Measurements from ENCODE around the gene CSF1.

DNA sequence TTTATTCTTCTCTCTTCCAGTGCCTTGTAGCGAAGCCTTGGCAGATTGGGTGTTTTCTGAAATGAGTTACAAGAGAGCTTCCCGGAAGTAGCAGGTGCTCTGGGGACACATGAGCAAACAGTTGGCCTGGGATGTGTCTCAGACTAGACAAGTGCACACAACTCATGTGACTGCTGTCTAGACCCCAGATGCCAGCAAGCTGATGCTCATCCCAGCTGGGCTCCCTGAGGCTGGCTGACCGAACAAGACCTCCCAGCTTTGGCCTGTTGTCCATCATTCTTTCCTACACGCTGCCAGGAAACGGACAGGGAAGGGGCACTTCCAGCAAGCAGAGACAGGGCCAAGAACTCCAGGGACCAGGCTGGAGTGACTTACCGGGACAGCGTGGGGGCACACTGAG lies 18.7 kb upstream of the CSF1 start:
- TF ChIP-seq YY1 (IDR thresholded peaks at IDR 0.05; ENCODE audit: insufficient read depth, insufficient read length) (no peak), SUZ12 (IDR thresholded peaks at IDR 0.05; ENCODE audit: extremely low read depth, insufficient read depth, insufficient read length) (no peak)
